HG03097 (cell line): ENCODE measurements around the gene IL4.
A peak's percentile ranks its signal among the peaks of the same experiment; 100 is the strongest.
"Not testable (repeated sequence)": the region's sequence is repeated elsewhere in the genome, so short reads cannot be mapped to it uniquely, and the experiment has no call there.

ENCODE experiments used
- ATAC-seq: cut with Tn5 transposase; IDR thresholded peaks from one replicate; pipeline ENCODE4 v1.9.1; 2021; ENCODE audit not compliant: unreplicated experiment, low FRiP score

The IL4 gene

GRCh38 chr5:132673939-132674630 is at the start of gene IL4:
IL4 (plus strand) TSS chr5:132673989; CDS start chr5:132674051, 62 bp downstream.
- no peak for ATAC-seq

GRCh38 chr5:132627470-132627869 is 46.3 kb upstream of the IL4 start:
- no peak for ATAC-seq

GRCh38 chr5:132628814-132629213 is 45.0 kb upstream of the IL4 start:
- ATAC-seq = no peak

GRCh38 chr5:132629230-132629944 is 44.4 kb upstream of the IL4 start:
- ATAC-seq = peak; percentile 46

- not testable (repeated sequence) for ATAC-seq
These were observed 40.2 kb upstream of the IL4 start for GRCh38 chr5:132633587-132633986.

- peak; percentile 52 for ATAC-seq
These were observed 37.9 kb upstream of the IL4 start for GRCh38 chr5:132635873-132636272.

GRCh38 chr5:132637241-132637640 is 36.5 kb upstream of the IL4 start:
- no peak for ATAC-seq

GRCh38 chr5:132639706-132640130 is 34.1 kb upstream of the IL4 start:
- peak; percentile 59 for ATAC-seq

- ATAC-seq = no peak
These were observed 33.2 kb upstream of the IL4 start for GRCh38 chr5:132640613-132641012.

- ATAC-seq = no peak
These were observed 32.5 kb upstream of the IL4 start for GRCh38 chr5:132641241-132641723.

- ATAC-seq = no peak
These were observed 31.9 kb upstream of the IL4 start for GRCh38 chr5:132641841-132642240.

GRCh38 chr5:132644177-132644576 is 29.6 kb upstream of the IL4 start:
- ATAC-seq = no peak

GRCh38 chr5:132646583-132647266 is 27.1 kb upstream of the IL4 start:
- no peak for ATAC-seq

GRCh38 chr5:132647473-132647872 is 26.3 kb upstream of the IL4 start:
- no peak for ATAC-seq

GRCh38 chr5:132648355-132648754 is 25.4 kb upstream of the IL4 start:
- no peak for ATAC-seq

- ATAC-seq = no peak
These were observed 21.8 kb upstream of the IL4 start for GRCh38 chr5:132651838-132652469.

- ATAC-seq = no peak
These were observed 20.1 kb upstream of the IL4 start for GRCh38 chr5:132653716-132654115.

GRCh38 chr5:132655821-132656773 is 17.7 kb upstream of the IL4 start:
- no peak for ATAC-seq

GRCh38 chr5:132656774-132657355 is 16.9 kb upstream of the IL4 start:
- ATAC-seq = no peak
